OCI-LY3 (cell line): Measurements from ENCODE around the gene GHR.

Source experiments
- EZH2phosphoT487 ChIP-seq: fragments of 200-600 bp; shearing (Covaris generic); IDR thresholded peaks from 2 replicates; pipeline ENCODE4 v1.6.1; 2018; ENCODE audit warnings: antibody characterized with exemption, mixed run types, low read depth
- TF ChIP-seq, protein P1 (sequence below): fragments of 200-600, 300-600 bp; sonication (generic); IDR thresholded peaks from 2 replicates; pipeline ENCODE4 v1.5.1; 2014; ENCODE audit warnings: antibody characterized with exemption, low read length, low read depth

DNA sequence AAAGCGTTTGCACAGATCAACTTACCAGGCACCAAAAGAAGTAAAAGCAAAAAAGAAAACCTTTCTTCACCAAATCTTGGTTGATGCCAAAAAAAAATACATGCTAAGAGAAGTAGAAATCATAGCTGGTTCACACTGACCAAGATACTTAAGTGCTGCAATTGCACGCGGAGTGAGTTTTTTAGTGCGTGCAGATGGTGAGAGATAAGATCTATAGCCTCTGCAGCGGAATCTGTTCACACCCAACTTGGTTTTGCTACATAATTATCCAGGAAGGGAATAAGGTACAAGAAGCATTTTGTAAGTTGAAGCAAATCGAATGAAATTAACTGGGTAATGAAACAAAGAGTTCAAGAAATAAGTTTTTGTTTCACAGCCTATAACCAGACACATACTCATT lies 297.0 kb downstream of the GHR start:
- TF ChIP-seq, protein P1, sequence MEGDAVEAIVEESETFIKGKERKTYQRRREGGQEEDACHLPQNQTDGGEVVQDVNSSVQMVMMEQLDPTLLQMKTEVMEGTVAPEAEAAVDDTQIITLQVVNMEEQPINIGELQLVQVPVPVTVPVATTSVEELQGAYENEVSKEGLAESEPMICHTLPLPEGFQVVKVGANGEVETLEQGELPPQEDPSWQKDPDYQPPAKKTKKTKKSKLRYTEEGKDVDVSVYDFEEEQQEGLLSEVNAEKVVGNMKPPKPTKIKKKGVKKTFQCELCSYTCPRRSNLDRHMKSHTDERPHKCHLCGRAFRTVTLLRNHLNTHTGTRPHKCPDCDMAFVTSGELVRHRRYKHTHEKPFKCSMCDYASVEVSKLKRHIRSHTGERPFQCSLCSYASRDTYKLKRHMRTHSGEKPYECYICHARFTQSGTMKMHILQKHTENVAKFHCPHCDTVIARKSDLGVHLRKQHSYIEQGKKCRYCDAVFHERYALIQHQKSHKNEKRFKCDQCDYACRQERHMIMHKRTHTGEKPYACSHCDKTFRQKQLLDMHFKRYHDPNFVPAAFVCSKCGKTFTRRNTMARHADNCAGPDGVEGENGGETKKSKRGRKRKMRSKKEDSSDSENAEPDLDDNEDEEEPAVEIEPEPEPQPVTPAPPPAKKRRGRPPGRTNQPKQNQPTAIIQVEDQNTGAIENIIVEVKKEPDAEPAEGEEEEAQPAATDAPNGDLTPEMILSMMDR, result no peak
- TF ChIP-seq EZH2phosphoT487, result no peak
